Measurements from ENCODE around the gene RACK1. TPM values are rescaled to one million over a fixed set of nuclear protein-coding genes. Genes with fewer than 3 reads are reported as not detected.

The RACK1 gene
- total and polyA plus RNA-seq, 2 of the 4 experiments (the other 2 are of a cell fraction), result 4,263 to 9,350 TPM

DNA sequence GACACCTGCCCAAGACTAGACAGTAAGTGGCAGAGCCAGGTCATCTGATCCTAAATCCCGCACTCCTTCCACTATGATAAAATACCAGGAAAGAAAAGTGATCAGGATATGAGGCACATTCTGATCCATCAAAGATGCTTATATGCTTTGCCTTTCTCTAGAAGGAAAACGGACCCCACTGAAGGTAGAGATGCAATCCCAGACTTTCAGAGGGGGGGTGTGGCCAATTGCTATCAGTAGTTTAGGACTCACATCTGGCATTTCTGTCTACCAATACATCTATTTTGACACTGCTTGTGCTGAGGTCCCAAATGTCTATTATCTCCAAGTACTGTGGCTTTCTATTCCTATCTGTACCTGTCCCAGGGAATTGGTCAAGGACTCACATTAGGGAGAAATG is 15.6 kb upstream of the RACK1 start (continued):
- TF ChIP-seq, protein P1, sequence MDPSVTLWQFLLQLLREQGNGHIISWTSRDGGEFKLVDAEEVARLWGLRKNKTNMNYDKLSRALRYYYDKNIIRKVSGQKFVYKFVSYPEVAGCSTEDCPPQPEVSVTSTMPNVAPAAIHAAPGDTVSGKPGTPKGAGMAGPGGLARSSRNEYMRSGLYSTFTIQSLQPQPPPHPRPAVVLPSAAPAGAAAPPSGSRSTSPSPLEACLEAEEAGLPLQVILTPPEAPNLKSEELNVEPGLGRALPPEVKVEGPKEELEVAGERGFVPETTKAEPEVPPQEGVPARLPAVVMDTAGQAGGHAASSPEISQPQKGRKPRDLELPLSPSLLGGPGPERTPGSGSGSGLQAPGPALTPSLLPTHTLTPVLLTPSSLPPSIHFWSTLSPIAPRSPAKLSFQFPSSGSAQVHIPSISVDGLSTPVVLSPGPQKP (IDR thresholded peaks at IDR 0.05; ENCODE audit: borderline replicate concordance, low read depth, low read length), result no peak

GRCh38 chr5:181258576-181258975 is 14.9 kb upstream of the RACK1 start:
- Histone ChIP-seq H3K79me1 (ENCODE audit: low read depth in 1 of 2, low read length in 2 of 2) (peaks cover 12 to 59% of the 10 kb centered on the region in 2 experiments; a peak in 3 of 4 replicates), H3K4me2 (ENCODE audit: low read depth, low read length) (peak overlapping the region; percentile 98), H2AK9ac (replicated peaks; ENCODE audit: low read depth, low read length, poor library complexity) (no peak overlapping the region), H3K36me3 (ENCODE audit: control insufficient read depth, insufficient read depth, low read length) (peaks cover 10% of the 10 kb centered on the region; the same call in 1 of the 2 replicates), H3K4me1 (ENCODE audit: control insufficient read depth, insufficient read depth, low read length) (peaks cover 2% of the 10 kb centered on the region; the same call in 1 of the 2 replicates), H3K27ac (ENCODE audit: insufficient read depth, low read length) (no peak overlapping the region), H2BK20ac (ENCODE audit: low read depth, low read length) (no peak overlapping the region), H3K23ac (ENCODE audit: low read depth, low read length) (0 out of 2 replicates have a peak overlapping the region, but pooled peaks have one; percentile 42), H4K91ac (ENCODE audit: insufficient read depth, low read depth, low read length) (no peak overlapping the region), H4K20me1 (ENCODE audit: insufficient read depth, low read length) (peaks cover 48% of the 10 kb centered on the region), H2BK5ac (ENCODE audit: low read depth, low read length, poor library complexity, severe bottlenecking) (no peak overlapping the region), H2AK5ac (ENCODE audit: low read depth, low read length) (no peak overlapping the region), H3K9me1 (ENCODE audit: insufficient read depth, low read length) (peaks cover 7% of the 10 kb centered on the region), H3K27me3 (ENCODE audit: control insufficient read depth, insufficient read depth, low read length) (no peaks in the 10 kb centered on the region), H3K14ac (replicated peaks; ENCODE audit: low read depth, low read length) (no peak overlapping the region), H3K4me3 (ENCODE audit: insufficient read depth, low read depth, low read length) (peak overlapping the region; percentile 26; the same call in 1 of the 2 replicates), H4K5ac (ENCODE audit: low read depth, low read length) (no peak overlapping the region), H3K56ac (ENCODE audit: extremely low read depth, insufficient read depth, low read length) (no peak overlapping the region), H3K4ac (ENCODE audit: low read depth, low read length) (no peak overlapping the region), H3K18ac (ENCODE audit: low read depth, low read length) (no peak overlapping the region), H2AFZ (replicated peaks; ENCODE audit: low read length, poor library complexity) (no peak overlapping the region), H4K8ac (ENCODE audit: low read depth in 2 of 2, low read length in 2 of 2) (no peak overlapping the region), H2BK15ac (ENCODE audit: low read depth, low read length) (no peak overlapping the region), H3K9ac (ENCODE audit: low read depth, low read length) (no peak overlapping the region), H3K9me3 (ENCODE audit: control insufficient read depth, insufficient read depth, low read length) (no peaks in the 10 kb centered on the region), H2BK120ac (ENCODE audit: low read depth, low read length) (no peak overlapping the region)
- BruUV-seq (replicated peaks), result no TSS peak
- ChIA-PET POLR2A (ENCODE audit: unreplicated experiment) (no interaction called here), CTCF (no interaction called here)
- no CpG with 5 or more reads among the region's 3 CpGs for whole genome bisulfite sequencing, 2 experiments (ENCODE audit: extremely low coverage in 2 of 2, insufficient read length in 1 of 2)
- in situ Hi-C loops (cut with MboI; ENCODE audit: low sequenced_read_pairs) (loop anchor here (5.0 to 10.0 kb wide), 2 partner anchors 71 to 454 kb away; partner anchors contain the start of gene MGAT1), dilution Hi-C loops (cut with HindIII; ENCODE audit: low sequenced_read_pairs, unreplicated experiment) (no loop called here), intact Hi-C loops (cut with micrococcal nuclease) (no loop called here)
- no peak for ATAC-seq (ENCODE audit: low read depth)
- DNase-seq, result no peak
- no peak for TF ChIP-seq CHD1 (IDR thresholded peaks at IDR 0.05; ENCODE audit: low read depth, low read length)
- no peak for TF ChIP-seq USF2 (IDR thresholded peaks at IDR 0.05; ENCODE audit: low read depth, low read length)
- TF ChIP-seq NFE2L2 (IDR thresholded peaks at IDR 0.05; ENCODE audit: low read depth, low read length), result no peak
- no peak for TF ChIP-seq SMC3 (IDR thresholded peaks at IDR 0.05; ENCODE audit: low read depth, low read length)
- no peak for TF ChIP-seq FOS (IDR thresholded peaks at IDR 0.05; ENCODE audit: low read depth, low read length)
- TF ChIP-seq RFX5 (IDR thresholded peaks at IDR 0.05; ENCODE audit: low read depth, low read length), result no peak
- no peak for TF ChIP-seq CEBPB (IDR thresholded peaks at IDR 0.05; ENCODE audit: low read depth, low read length)
- no peak for TF ChIP-seq CTCF (conservative IDR thresholded peaks at IDR 0.05; ENCODE audit: low read depth, low read length)
- no peak for TF ChIP-seq MAZ (IDR thresholded peaks at IDR 0.05; ENCODE audit: borderline replicate concordance, low read depth, low read length)
- TF ChIP-seq, protein P1 (IDR thresholded peaks at IDR 0.05; ENCODE audit: borderline replicate concordance, low read depth, low read length), result no peak
- TF ChIP-seq MAFK (IDR thresholded peaks at IDR 0.05; ENCODE audit: low read depth, low read length), result no peak
